Measurements from ENCODE around the gene COL23A1.

DNA sequence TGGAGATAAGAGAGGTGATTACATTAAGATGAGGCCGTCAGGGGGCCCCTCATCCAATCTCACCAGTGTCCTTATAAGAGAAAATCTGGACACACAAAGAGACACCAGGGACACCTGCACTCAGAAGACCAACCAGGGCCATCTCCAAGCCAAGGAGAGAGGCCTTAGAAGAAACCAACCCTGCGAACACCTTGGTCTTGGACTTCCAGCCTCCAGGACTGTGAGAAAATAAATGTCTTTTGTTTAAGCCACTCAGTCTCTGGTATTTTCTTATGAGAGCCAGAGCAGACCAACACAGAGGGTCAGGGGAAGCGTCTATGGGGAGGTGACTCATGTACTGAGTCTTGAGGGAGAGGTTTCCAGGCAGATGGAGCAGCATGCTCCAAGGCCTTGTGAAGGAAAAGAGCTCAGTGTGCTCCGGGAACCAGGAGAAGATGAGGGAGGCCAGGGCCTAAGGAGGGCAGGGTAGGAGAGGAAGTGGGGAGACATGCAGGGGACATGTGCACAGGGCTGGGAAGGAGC is 363.0 kb downstream of the COL23A1 start:
- TF ChIP-seq EZH2 (IDR thresholded peaks at IDR 0.05) (no peak), POLR2AphosphoS5 (IDR thresholded peaks at IDR 0.05; ENCODE audit: borderline replicate concordance, low read depth, low read length) (no peak)

All from SK-N-MC (cell line).